ENCODE measurements around the gene HOGA1.

The HOGA1 gene

GRCh38 chr10:97651773-97652172, 67.6 kb downstream of the HOGA1 start:
- DNase-seq, result no peak

- no peak for DNase-seq
Observed at GRCh38 chr10:97656777-97657176, 72.6 kb downstream of the HOGA1 start.

GRCh38 chr10:97659589-97659988, 75.4 kb downstream of the HOGA1 start:
- DNase-seq, result no peak

Measured in NCI-H1105 (cell line).